ENCODE data around the gene NKG7.

The NKG7 gene

DNA sequence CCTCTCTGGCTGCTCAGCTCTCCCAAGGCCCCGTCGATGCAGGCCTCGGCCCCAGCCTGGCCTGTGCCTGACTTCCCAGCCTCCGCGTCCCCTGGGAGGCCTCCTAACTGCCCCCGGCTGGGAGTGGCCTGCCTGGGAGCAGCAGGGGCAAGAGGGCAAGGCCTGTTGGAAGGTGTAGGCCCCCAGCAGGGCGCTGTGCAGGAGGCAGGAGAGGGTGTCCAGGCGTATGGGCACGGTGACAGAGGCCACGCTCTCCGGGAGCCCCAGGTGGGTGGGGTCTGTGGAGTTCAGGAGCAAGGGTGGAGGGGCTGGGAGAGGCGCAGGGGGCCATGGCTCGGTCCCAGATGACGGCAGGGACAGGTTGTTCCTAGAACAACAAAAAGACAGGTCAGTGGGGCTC is 16.7 kb upstream of the NKG7 start:
- DNase-seq (ENCODE audit: low spot score) = no peak

DNA sequence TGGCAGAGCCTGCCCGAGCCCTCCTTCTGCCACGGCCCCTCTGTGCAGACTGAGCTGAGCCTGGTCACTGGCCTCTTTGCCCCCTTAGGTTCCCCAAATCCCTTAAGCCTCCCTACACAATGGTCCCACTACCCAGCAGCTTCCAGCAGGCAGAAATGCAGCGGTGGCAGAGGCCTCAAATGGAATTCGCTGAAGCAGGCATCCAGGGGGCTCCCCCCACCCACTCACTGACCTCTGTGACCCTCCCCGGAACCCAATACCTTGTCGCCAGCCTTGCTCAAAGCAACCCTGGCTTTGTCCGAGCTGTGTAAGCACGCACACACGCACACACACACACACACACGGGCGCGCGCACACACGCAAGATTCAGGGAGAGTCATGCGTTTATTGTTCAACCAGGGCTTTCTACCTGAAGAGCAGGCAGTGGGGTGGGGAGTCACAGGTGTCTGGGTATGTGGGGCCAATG is 15.5 kb upstream of the NKG7 start, which contains the start of gene LIM2:
Gene LIM2, minus strand, starts transcription at position 51 of the 466 bp plus-strand sequence. CDS start 531 bp downstream, outside the sequence.
- DNase-seq (ENCODE audit: low spot score) = no peak

DNA sequence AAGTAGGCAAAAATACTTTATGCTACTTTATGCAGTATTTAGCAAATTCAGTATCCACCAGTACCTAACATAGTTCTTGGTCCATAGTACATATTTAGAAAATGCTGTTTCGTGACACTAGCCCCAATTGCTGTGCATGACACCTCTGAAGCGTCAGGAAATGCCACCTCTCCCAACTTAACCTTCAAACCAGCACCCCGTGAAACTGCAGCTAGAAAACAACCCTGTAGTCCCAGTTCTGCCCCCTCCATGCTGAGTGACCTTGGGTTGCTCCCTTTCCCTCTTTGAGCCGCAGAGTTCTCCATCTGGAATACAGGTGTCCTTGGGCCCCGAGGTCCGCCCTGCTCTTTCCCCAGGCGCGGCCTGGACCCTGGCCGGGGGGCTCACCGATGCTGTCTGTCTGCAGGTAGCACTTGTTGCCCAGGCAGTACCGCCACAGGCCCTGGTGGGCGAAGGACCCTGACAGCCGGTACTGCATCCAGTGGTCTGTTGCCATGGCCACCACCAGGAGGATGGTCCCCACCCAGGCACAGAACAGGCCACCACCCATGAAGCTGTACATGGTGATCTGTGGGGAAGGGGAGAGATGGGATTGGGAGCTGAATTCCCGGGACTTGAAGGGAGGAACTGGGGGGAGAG is 14.5 kb upstream of the NKG7 start:
- DNase-seq (ENCODE audit: low spot score) = no peak

DNA sequence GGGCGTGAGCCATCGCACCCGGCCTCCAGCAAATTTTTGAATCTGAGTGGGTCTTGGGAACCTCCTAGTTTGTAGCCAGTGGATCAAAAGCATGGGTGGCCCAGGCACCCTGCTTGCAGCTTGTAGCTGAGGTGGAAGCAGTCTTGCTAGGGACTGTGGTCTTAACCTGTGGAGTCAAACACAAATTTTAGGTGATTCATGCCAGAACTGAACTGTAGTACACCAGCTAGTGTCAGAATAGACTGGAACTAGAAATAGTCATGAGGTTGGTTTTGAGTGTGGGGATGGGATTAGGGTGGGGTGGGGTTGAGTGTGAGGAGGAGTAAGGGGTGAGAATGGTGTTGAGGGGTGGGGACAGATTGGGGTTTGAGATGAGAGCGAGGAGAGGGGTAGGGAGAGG is 9.6 kb upstream of the NKG7 start:
- DNase-seq (ENCODE audit: low spot score) = no peak

DNA sequence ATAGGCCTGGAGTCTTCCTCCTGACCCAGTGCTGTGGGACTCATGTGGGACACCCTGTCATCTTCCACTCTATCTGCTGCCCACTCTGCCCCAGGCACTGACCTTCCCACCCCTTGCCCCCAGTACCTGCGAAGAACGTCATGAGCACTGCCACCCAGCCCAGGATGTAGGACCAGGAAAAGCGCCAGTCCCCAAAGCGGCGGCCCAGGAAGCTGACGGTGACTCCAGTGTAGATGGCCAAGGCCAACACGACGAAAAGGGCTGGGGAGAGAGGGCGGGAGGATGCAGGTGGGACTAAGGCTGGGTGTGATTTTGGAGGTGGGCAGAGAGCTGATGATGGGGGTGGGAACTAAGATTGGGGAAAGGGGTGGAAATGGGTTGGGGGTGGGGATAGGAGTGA is 7.9 kb upstream of the NKG7 start:
- DNase-seq (ENCODE audit: low spot score) = no peak

DNA sequence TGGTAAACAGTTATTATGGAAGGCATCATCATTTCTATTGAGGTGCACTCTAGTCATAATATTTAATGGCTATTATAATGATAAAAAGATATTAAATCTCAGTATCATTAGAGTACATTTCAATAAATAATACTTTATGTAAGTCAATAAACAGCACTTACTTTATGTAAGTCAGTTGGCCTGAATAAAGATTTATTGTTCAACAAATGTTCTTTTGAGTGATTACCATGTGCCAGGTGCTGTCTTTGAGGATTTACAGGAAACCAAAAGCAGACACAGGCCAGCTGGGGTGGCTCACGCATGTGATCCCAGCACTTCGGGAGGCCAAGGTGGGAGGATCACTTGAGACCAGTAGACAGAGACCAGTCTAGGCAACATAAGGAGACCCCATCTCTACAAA is 5.0 kb upstream of the NKG7 start:
- no peak for DNase-seq (ENCODE audit: low spot score)

DNA sequence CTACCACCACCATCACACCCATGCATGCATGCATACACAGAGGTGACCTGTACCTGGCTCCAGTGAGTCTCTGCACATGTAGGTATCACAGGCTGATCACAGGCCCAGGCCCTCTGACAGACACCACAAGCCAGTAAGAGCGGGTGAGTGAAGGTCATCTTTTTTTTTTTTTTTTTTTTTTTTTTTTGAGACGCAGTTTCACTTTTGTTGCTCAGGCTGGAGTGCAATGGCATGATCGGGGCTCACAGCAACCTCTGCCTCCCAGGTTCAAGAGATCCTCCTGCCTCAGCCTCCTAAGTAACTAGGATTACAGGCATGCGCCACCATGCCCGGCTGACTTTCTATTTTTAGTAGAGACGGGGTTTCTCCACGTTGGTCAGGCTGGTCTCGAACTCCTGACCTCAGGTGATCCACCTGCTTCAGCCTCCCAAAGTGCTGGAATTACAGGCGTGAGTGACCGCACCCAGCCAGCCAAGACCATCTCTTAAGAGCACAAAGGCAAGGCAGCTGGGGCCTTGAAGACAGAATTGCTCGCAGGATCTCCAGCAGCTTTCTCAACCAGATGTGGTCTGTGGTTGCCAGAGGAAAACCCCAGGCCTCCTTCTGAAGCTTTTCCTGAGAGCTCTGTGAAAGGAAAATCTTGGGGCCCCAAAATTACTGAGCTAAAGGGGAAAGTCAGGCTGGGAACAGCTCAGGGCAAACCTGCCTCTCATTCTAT is 3.2 kb upstream of the NKG7 start:
- DNase-seq (ENCODE audit: low spot score) = no peak

DNA sequence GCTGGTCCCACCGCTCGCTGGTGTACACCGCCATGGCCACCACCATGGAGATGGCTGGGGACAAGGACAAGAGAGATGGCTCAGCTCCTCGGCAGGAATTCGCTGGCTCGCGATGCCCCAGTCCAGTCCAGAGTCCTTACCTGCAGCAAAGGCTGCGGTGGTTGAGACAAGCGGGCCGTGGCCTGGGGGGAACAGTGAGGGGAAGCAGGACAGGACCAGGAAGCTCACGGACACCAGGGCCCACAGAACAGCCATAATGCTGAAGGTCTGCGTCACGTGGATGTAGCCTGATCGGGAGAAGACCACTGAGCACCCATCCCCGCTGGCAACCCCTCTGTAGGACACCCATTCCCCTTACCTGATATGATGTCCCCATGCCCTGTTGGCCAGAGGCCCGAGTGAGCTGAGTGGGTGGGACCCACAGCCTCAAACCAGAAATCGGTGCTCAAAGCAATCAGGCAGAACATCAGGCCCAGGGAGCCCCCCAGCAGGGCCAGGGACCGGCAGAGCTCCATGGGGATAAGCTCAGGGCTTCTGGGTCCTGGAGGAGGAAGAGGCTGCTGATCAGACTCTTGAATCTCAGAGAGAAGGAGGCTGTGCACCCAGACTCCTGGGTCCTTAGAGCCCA is 319 bp downstream of the NKG7 start:
- no peak for DNase-seq (ENCODE audit: low spot score)

DNA sequence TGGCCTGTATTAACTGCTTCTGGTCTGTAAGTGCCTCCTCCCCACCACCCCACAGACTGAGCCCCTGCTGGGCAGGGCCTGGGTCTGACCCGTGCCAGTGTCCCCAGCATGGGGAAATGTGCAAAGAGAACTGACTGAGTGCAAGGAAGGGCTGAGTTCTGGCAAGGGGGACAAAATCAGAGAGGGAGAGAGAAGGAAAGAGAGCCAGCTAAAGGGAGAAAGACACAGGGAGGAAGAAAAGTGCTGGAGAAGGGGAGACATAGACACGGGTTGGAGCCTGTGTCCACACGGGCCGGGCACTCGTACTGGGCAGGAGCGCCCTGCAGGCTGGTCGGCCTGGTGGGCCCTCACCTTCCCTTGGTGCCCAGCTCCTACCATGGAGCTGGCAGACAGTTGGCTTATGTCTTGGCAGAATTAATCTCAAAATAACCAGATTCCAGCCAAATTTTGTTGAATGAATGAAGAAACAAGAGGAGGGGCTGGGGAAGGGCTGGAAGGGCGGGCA is 1.2 kb downstream of the NKG7 start:
- no peak for DNase-seq (ENCODE audit: low spot score)

DNA sequence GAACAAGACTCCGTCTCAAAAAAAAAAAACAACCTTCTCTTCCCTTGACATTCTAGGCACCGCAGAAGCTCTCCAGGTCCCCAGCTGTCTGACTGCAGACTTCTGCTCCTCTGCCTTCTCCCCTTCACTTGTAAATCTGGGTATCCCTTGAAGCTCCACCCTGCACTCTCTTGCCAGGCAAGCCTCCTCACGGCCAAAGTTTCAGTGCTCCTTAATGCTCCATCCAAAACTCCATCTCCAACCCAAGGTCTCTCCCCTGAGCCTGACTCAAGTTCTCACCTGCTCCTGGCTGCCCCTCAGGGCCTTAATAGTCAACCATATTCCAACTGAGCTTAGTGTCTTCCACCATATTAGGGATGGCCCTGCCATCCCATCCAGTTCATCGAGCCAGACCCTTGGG is 2.2 kb downstream of the NKG7 start:
- no peak for DNase-seq (ENCODE audit: low spot score)

DNA sequence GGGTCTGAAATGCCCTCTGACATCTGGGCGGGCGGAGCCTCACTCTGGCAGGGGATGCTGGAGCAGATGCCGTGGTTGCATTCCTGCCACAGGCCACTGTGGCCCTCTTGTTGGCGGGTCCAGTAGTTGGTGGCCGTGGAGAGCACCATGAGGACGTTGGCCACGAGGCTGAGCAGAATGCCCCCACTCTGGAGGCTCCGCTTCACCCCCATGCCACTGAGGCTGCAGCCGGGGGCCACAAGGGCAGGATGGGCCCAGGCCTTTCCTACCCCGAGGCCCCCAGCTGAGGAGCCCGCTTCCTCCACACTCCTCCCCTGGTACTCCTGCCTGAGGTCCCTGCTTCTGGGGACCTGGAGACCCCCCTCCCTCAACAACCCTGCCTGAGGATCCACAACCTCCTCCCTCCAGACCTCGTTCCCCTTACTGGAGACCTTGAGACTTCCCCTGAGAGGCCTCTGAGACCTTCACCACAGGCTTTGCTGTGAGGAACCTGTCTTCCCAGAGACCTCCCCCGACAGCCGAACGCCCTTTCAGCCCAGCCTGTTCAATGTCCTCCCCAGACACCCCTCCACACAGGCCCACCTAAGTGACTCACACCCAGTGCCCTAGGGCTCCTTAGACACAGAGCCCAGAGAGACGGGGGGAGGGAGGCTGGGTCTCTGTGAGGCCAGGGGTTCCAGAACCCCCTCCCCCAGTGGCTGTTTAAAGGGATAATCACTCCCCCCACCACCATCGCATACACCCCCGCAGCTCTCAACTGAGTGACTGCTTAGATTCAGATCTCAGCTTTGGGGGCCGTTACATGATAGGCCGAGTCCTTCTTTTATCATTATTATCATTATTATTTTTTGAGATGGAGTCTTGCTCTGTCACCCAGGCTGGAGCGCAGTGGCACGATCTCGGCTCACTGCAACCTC is 3.8 kb downstream of the NKG7 start, which contains the start of gene CLDND2:
Gene CLDND2, minus strand, starts transcription at position 638 of the 917 bp plus-strand sequence. Its CDS starts 426 bp downstream, at position 212.
- DNase-seq (ENCODE audit: low spot score) = no peak

DNA sequence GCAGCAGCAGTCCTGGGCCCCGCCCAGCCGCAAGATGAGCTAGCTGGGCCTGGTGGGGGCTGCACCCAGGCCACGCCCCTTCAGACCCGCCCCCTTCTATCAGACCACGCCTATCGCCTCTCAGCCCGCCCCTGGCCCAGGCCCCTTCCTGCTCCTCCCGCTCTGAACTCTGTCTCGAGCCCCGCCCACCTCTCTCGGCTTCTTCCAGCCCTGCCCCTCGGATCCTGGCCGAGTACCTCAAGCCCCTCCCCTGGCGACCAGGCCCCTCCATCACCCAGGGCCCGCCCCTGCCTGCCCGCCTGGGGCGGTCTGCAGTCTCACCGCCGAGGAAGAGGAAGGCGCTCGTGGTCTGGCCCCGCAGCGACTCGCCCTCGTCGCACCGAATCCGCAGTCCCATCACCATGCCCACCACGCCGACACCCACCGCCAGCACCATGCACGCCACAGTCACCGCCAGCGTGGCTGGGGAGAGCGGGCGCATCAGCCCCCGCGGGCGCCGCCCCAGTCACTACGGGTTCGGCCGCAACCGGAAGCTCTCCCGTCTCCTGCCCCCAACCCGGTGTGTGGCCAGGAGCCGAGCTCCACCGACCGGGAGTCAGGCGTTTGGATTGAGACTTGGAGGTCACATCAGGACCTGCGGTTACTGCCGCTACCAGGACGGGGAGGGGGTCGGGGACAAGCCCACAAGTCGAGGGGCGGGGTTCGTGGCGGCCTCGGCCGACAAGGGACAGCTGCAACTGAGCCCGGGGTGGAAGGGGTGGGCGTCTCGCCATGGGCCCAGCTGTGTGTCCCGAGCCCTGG is 4.7 kb downstream of the NKG7 start:
- peak; percentile 98 for DNase-seq (ENCODE audit: low spot score)

DNA sequence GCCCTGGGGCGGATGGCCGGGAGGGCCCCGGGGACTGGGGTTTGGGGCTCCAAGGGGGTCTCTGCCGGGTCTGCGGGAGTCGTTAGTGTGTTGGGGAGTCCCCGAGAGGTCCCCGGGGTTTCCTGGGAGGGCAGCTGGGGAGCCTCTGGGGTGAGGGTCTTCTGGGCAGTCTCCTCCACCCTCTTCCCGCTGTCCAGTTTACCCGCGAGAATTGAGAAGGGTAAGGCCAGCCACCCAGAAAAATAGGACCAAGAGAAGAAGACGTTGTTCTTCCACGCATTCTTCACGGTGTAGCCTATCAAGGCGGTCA is 5.2 kb downstream of the NKG7 start:
- DNase-seq (ENCODE audit: low spot score) = no peak

DNA sequence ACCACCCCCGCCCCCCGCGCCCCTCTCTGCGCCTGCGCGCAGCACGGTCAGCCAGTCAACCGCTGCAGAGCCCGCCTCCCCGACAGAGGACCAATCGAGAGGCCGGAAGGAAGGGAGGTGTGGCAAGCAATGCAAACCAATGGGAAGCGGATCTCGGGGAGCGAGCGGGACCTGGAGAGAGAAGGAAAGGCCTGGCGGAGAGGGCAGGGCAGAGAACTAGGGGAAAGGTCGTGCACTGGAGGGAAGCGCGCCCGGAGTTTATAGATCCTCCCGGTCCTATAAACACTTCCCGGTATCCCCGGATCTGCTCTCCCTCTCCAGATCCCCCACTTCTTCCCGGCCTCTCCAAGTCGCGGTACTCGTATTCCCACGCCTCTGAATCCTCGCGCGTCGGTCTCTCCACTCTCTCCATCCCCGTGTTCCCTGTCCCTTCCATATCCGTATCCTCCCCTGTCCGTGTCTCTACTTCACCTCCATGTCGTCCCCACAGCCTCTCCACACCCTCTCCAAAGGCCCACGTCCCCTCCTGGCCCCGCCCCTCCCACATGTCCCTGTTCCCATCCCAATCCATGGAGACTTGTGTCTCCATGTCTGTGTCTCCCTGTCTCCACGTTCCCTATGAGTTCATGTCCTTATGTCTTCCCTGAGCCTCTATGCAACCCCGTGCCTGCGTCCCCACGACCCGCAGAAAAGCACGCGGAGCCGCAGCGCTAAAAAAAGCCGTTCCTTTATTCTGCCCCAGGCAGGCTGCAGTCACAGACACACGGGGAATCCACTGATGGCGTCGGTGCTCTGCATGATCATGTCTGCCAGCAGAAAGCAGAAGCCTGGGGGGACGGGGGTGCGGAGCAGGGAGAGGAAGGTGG is 5.8 kb downstream of the NKG7 start:
- DNase-seq (ENCODE audit: low spot score) = peak; percentile 99

DNA sequence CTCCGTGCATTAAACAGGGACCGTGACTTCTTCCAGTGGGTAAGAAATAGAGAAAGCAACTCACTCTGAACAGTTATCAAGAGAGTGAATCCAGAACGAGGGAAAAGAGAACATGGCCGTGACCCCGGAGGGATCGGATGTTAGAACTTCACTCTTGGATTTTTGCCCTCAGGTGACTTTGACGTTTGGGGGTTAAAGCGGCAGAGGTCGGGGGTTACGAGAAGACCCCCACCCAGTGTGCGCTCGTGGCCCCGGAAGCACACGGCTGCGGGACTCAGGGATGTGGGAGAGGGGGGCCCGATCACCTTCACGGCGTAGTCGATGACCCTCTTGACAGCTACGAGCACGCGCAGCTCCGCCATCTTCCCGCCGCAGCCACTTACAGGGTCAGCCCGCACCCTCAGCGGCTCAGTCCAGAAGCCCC is 6.5 kb downstream of the NKG7 start, which contains the start of gene ETFB:
Gene ETFB, minus strand, starts transcription at position 424 of the 424 bp plus-strand sequence. Its CDS starts 62 bp downstream, at position 362.
- DNase-seq (ENCODE audit: low spot score) = no peak

DNA sequence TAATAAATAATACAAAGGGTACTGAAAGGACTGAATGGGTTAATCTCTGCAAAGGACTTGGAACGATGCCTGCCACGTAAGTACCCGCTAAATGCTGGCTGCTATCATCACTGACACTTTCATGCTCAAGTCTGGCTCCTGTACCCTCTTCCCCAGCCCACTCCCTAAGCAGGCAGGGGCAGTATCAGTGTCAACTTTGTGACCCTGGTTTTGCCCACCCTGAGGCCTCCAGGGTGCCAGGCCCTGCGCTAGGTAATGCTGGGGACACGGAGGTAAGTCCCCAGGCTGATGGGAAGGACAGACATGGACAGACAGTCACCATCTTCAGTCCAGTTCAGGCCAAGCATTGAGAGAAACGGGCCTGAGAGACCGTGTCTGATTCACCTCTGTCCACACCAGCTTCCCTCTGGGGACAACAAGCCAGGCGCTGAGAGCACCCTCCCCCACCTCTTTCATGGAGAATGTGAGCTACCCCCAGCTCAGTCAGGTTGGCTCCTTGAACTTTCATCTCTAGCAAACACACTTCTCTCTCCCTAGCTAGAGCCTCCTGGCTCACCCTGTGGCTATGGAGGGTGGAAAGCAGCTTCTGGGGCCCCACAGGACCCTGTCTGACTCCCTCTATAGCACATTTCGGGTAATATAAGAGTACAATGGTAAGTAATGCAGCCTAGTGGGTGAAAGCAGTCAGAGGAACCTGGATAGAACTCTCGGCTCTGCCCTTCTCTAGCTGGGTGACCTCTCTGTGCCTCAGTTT is 7.1 kb downstream of the NKG7 start:
- DNase-seq (ENCODE audit: low spot score) = peak; percentile 47

DNA sequence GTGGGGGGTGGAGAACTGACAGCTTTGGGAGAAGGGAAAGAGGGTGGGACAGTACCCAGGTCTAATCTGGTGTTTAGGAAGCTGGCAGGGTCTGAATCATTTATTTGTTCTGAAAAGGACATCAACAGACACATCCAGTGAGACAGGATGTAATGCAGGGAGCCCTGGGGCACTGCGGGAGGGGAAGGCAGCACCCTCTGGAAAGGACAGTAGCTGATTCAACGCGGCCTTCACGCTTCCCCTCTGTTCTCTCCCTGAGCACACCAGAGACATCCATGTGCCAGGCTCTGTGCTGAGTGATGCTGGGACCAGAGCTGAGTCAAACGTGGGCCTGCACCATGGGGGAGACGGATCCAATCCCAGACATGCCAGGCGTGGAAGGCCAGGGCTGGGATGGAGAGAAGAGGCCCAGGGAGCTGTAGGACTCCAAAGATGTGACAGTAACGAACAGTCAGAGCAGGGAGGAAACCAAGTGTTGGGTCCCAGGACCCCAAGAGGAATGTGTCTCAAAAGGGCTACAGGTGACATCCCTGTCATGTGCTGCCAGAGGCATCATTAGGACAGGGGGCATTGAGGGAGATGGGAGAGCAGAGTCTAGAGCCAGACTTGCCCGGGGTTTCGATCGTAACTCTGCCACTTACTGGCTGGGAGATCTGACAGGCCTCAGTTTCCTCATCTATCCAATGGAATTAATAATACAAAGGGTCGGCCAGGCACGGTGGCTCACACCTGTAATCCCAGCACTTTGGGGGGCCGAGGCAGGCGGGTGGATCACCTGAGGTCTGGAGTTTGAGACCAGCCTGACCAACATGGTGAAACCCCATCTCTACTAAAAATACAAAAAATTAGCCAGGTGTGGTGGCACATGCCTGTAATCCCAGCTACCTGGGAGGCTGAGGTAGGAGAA is 8.0 kb downstream of the NKG7 start:
- no peak for DNase-seq (ENCODE audit: low spot score)

DNA sequence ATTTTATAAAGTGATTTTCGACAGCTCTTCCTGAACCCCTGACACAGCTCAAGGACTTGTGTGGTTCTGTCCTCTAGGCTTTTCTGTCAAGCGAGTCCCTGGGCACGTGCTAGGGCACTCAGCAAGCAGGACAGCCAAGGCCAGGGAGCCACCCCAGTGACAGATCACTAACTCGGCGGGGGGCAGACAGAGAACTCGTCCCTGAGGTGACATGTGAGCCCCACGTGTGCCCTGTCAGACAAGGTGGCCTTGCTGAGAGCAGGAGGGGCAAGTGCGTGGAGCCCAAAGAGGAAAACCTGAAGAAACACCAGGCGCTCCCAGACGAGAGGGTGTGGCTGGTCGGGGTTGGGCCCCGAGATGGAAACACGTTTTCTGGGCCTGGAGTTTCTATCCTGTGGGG is 11.2 kb downstream of the NKG7 start:
- DNase-seq (ENCODE audit: low spot score) = no peak

Data from cerebellar cortex (tissue), 1 donor.